Esophagus muscularis mucosa (tissue), 4 donors: ENCODE measurements around the gene TTC7B. TPM values are rescaled to one million over a fixed set of nuclear protein-coding genes. Genes with fewer than 3 reads are reported as not detected.
A peak's percentile ranks its signal among the peaks of the same experiment; 100 is the strongest.

Source experiments
- DNase-seq: peaks from one replicate; pipeline ENCODE4 v3.0.0-alpha.2; 2017; ENCODE audit errors: extremely low spot score
- H3K27ac ChIP-seq, 4 donors: fragments of 200-600 bp; sonication (generic); replicated peaks in 1 of 4; 1 replicate in 3 of 4; 2 replicates in 1 of 4; pipeline ENCODE4 v1.5.1; 2016 to 2019; ENCODE audit warnings: mild to moderate bottlenecking in 1 of 4
- H3K27me3 ChIP-seq, 4 donors: fragments of 200-600 bp; sonication (generic); one replicate each; pipeline versions ENCODE4 v1.5.1 to v1.6.0; 2016 to 2019
- H3K36me3 ChIP-seq, 4 donors: fragments of 200-600 bp; sonication (generic); one replicate each; pipeline ENCODE4 v1.5.1; 2016 to 2019
- H3K4me1 ChIP-seq, 4 donors: fragments of 200-600 bp; sonication (generic); one replicate each; pipeline ENCODE4 v1.5.1; 2016 to 2019
- H3K4me3 ChIP-seq, 4 donors: fragments of 200-600 bp; sonication (generic); 1 replicate in 2 of 4; 2 replicates in 2 of 4; pipeline ENCODE4 v1.5.1; 2016 to 2019; ENCODE audit warnings: mild to moderate bottlenecking in 4 of 4, moderate library complexity in 1 of 4
- H3K9me3 ChIP-seq, 4 donors: fragments of 200-600 bp; sonication (generic); 1 replicate in 3 of 4; 2 replicates in 1 of 4; pipeline ENCODE4 v1.5.1; 2016 to 2019
- CTCF ChIP-seq, 3 experiments: fragments of 200-600 bp in 2 of 3; fragments of 450-650 bp in 1 of 3; sonication (generic) in 2 of 3; IDR thresholded peaks; one replicate each; pipeline ENCODE4 v1.5.1; 2017 to 2019; ENCODE audit warnings: antibody characterized with exemption in 3 of 3, mild to moderate bottlenecking in 2 of 3, moderate library complexity in 1 of 3
- EP300 ChIP-seq: sonication (generic); formaldehyde crosslinking; IDR thresholded peaks from one replicate; pipeline ENCODE4 v1.6.1; 2017; ENCODE audit warnings: antibody characterized with exemption
- POLR2A ChIP-seq: fragments of 450-650 bp; IDR thresholded peaks from one replicate; pipeline ENCODE4 v1.6.1; 2017; ENCODE audit warnings: antibody characterized with exemption, moderate library complexity, mild to moderate bottlenecking, low read depth
- POLR2AphosphoS5 ChIP-seq, 2 donors: sonication (generic); formaldehyde crosslinking; IDR thresholded peaks; one replicate each; pipeline ENCODE4 v1.6.1; 2017; ENCODE audit warnings: antibody characterized with exemption in 2 of 2
- WGBS: methylation state at CpG from one replicate; pipeline ENCODE4 v1.1.5; 2018; 5-methylcytosine and 5-hydroxymethylcytosine counted together
- intact Hi-C: fragments of 100-400 bp; cut with DNase I; formaldehyde crosslinking; loops from one replicate; pipeline ENCODE4 v1.15.1; 2023
- total RNA-seq, 4 donors: library from RNA; depleted of rRNA; stranded (reverse); fragments of >200 nt; gene quantifications; one replicate each; pipeline versions ENCODE4 v1.1.0 to v1.2.1, GENCODE V29; 2016

Gene TTC7B
- total RNA-seq, 4 donors from 2014 or later, result 54.4 to 148 (median 113) TPM

GRCh38 chr14:90576581-90576980 lies 239.6 kb downstream of the TTC7B start:
- WGBS, result 59% methylated on average over 2 of the region's 2 CpGs
- H3K27ac ChIP-seq, result peak overlapping the region in 3 of 4 donors; percentile 62 to 66 (median 65)
- H3K36me3 ChIP-seq, result peaks cover 0 to 24% (median 14%) of the 10 kb centered on the region in 4 donors
- intact Hi-C loops, result no loop called here
- no peaks in the 10 kb centered on the region for H3K27me3 ChIP-seq
- peaks cover 43 to 59% (median 55%) of the 10 kb centered on the region in 4 donors for H3K4me1 ChIP-seq
- TF ChIP-seq EP300, result no peak
- TF ChIP-seq POLR2AphosphoS5 (IDR thresholded peaks at IDR 0.05), result peak; percentile 58 to 62
- H3K9me3 ChIP-seq, result no peaks in the 10 kb centered on the region
- no peak for DNase-seq
- H3K4me3 ChIP-seq, result no peak overlapping the region

GRCh38 chr14:90575781-90576180 lies 240.4 kb downstream of the TTC7B start:
- H3K27ac ChIP-seq, result peak overlapping the region in 3 of 4 donors; percentile 1 to 66 (median 62)
- H3K27me3 ChIP-seq, result no peaks in the 10 kb centered on the region
- 89% methylated on average over 7 of the region's 7 CpGs for WGBS
- intact Hi-C loops, result no loop called here
- TF ChIP-seq POLR2A (no peak), POLR2AphosphoS5 (IDR thresholded peaks at IDR 0.05) (no peak), EP300 (no peak), CTCF (IDR thresholded peaks at IDR 0.05) (no peak)
- no peak overlapping the region for H3K4me3 ChIP-seq
- H3K36me3 ChIP-seq, result peaks cover 0 to 30% (median 18%) of the 10 kb centered on the region in 4 donors
- H3K4me1 ChIP-seq, result peaks cover 43 to 57% (median 54%) of the 10 kb centered on the region in 4 donors
- no peaks in the 10 kb centered on the region for H3K9me3 ChIP-seq
- DNase-seq, result no peak

DNA sequence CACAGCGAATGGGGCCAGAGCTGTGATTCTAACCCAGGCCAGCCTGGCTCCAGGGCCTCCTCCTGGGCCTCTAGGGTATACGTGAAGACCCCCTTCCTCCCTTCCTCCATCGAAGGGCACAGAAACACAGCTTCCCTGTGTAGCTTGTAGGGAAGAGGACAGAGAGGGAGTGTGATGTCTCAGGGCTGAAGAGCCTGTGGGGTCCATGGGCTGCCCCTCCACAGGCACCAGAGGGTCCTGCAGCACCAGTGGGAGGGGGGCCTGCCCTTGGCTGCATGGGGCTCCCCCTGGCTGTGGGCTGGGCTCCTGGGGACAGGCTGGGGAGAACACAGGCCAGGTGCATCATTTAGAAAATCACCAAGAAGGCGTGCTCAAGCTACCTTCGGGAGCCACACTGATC lies 240.9 kb downstream of the TTC7B start:
- Histone ChIP-seq H3K4me3 (no peak overlapping the region), H3K4me1 (peaks cover 43 to 54% (median 51%) of the 10 kb centered on the region in 4 donors), H3K27ac (peak overlapping the region; percentile 58 to 66 (median 60)), H3K36me3 (peaks cover 0 to 31% (median 19%) of the 10 kb centered on the region in 4 donors), H3K9me3 (no peaks in the 10 kb centered on the region), H3K27me3 (no peaks in the 10 kb centered on the region)
- no peak for DNase-seq
- WGBS, result 93% methylated on average over 5 of the region's 5 CpGs
- intact Hi-C loops, result no loop called here
- no peak for TF ChIP-seq CTCF (IDR thresholded peaks at IDR 0.05)
- no peak for TF ChIP-seq POLR2AphosphoS5 (IDR thresholded peaks at IDR 0.05)
- TF ChIP-seq POLR2A, result no peak
- TF ChIP-seq EP300, result no peak

DNA sequence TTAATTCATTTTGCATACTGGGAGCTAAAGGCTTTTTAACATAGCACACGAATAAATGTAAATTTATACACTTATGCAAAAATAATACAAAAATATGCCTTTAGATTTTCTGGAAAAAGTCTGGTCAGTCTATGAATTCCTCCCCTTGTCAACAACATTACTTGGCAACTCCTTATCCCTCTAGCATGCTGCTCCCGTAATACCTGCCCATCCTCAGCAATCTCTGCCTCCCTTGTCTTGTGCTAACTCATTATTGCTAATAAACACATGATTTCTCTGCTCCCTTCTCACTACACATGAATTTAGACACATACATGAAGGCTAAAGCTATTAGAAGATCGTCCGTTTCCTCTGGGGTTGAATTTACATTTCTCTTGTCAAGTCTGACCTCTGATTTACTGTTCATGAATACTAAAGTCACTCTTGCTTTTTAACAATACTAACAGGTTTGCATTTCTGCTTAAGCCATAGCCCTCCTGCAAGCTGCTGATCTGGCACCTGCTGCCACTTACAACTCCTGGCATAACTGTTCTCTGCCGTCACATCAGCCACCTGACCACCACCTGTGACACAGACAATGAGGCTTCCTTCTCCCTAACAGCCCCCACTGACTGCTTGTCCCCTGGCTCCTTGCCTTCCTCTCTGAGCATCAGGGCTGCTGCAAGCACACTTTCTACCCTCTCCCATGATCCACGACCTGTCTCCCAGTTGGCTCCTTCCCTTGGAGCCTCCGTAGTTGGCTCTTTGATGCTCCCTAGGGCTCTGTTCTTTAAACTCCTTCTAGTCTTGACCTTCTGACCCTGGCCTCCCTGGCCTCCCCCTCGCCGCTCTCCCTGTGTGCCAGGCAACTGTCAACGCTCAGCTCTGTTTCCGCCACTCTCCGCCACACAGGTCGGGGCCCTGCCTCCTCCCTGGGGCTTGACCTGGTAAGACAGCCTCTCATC lies 241.8 kb downstream of the TTC7B start:
- intact Hi-C loops, result no loop called here
- Histone ChIP-seq H3K4me3 (no peak overlapping the region), H3K27ac (peak overlapping the region; percentile 58 to 66 (median 60)), H3K36me3 (peaks cover 0 to 27% (median 18%) of the 10 kb centered on the region in 4 donors), H3K9me3 (no peaks in the 10 kb centered on the region), H3K27me3 (no peaks in the 10 kb centered on the region), H3K4me1 (peaks cover 43 to 59% (median 54%) of the 10 kb centered on the region in 4 donors)
- 66% methylated on average over 13 of the region's 13 CpGs for WGBS
- no peak for TF ChIP-seq CTCF (IDR thresholded peaks at IDR 0.05)
- TF ChIP-seq EP300, result no peak
- peak; percentile 45 to 63 for TF ChIP-seq POLR2AphosphoS5 (IDR thresholded peaks at IDR 0.05)
- no peak for TF ChIP-seq POLR2A
- no peak for DNase-seq

DNA sequence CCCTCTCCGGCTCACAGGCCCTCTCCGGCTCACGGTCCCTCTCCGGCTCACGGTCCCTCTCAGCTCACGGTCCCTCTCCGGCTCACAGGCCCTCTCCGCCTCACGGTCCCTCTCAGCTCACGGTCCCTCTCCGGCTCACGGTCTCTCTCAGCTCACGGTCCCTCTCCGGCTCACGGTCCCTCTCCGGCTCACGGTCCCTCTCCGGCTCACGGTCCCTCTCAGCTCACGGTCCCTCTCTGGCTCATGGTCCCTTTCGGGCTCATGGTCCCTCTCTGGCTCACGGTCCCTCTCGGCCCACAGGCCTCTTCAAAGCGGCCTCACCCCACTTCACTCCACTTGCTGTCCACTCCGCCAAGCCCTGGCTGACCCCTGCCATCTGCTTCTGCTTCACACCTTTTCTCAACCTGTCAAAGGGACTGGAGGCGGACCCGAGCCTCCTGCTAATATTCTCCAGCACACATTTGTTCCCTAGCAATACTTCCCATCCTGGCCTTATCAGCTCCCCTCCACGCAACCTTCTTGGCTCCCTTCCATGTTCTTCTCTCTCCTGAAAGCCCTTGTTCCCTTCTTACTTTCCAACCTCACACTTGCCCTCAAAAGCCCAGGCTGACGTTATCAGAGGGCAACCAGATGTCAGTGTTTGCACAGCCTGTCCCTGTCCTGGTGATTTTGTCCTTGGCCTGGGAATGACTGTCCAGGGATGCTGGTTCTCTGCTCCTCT lies 242.7 kb downstream of the TTC7B start:
- H3K4me3 ChIP-seq, result no peak overlapping the region
- peak overlapping the region; percentile 58 to 66 (median 60) for H3K27ac ChIP-seq
- intact Hi-C loops, result no loop called here
- 97% methylated on average over 29 of the region's 29 CpGs for WGBS
- peaks cover 0 to 26% (median 14%) of the 10 kb centered on the region in 4 donors for H3K36me3 ChIP-seq
- DNase-seq, result no peak
- H3K9me3 ChIP-seq, result no peaks in the 10 kb centered on the region
- peaks cover 43 to 65% (median 61%) of the 10 kb centered on the region in 4 donors for H3K4me1 ChIP-seq
- TF ChIP-seq EP300 (no peak), POLR2AphosphoS5 (IDR thresholded peaks at IDR 0.05) (no peak), POLR2A (no peak), CTCF (IDR thresholded peaks at IDR 0.05) (no peak)
- H3K27me3 ChIP-seq, result no peaks in the 10 kb centered on the region
